Neural progenitor cell (in vitro differentiated cells): ENCODE data around the gene ZBTB7A. TPM values are rescaled to one million over a fixed set of nuclear protein-coding genes. Genes with fewer than 3 reads are reported as not detected.

Source experiments
- DNase-seq: peaks from one replicate; pipeline ENCODE4 v3.0.0-alpha.2; 2016; ENCODE audit warnings: low spot score
- H2AFZ ChIP-seq: fragments of 200-600 bp; sonication (generic); replicated peaks from 2 replicates; pipeline ENCODE4 v1.6.1; 2016; ENCODE audit warnings: antibody characterized with exemption
- H3F3A ChIP-seq: fragments of 200-600 bp; sonication (generic); 2 replicates; pipeline ENCODE4 v1.6.1; 2016; ENCODE audit warnings: antibody characterized with exemption, low read depth
- H3K27ac ChIP-seq: fragments of 200-600 bp; sonication (generic); 2 replicates; pipeline ENCODE4 v1.5.1; 2016; ENCODE audit warnings: mild to moderate bottlenecking
- H3K27me3 ChIP-seq: fragments of 200-600 bp; sonication (generic); 2 replicates; pipeline ENCODE4 v1.6.1; 2016; ENCODE audit warnings: mild to moderate bottlenecking, moderate library complexity
- H3K36me3 ChIP-seq: fragments of 200-600 bp; sonication (generic); 2 replicates; pipeline ENCODE4 v1.5.1; 2016
- H3K4me1 ChIP-seq: fragments of 200-600 bp; sonication (generic); 2 replicates; pipeline ENCODE4 v1.6.1; 2016; ENCODE audit warnings: mixed run types
- H3K4me2 ChIP-seq: fragments of 200-600 bp; sonication (generic); 2 replicates; pipeline ENCODE4 v1.6.1; 2016
- H3K4me3 ChIP-seq: fragments of 200-600 bp; sonication (generic); 2 replicates; pipeline ENCODE4 v1.5.1; 2016
- H3K79me2 ChIP-seq: fragments of 200-600 bp; sonication (generic); 2 replicates; pipeline ENCODE4 v1.6.1; 2016; ENCODE audit warnings: low read depth
- H3K9ac ChIP-seq: fragments of 200-600 bp; sonication (generic); 2 replicates; pipeline ENCODE4 v1.6.1; 2016
- H3K9me3 ChIP-seq: fragments of 200-600 bp; sonication (generic); 2 replicates; pipeline ENCODE4 v1.5.1; 2016; ENCODE audit warnings: low read depth
- H4K20me1 ChIP-seq: fragments of 200-600 bp; sonication (generic); 2 replicates; pipeline ENCODE4 v1.6.1; 2016; ENCODE audit warnings: low read depth
- H3K27ac Mint-ChIP-seq: 3 replicates; pipeline ENCODE4 v1.8.0; 2021; ENCODE audit warnings: mixed read lengths
- H3K27me3 Mint-ChIP-seq: 2 replicates; pipeline ENCODE4 v1.8.0; 2022; ENCODE audit warnings: low read depth, mild to moderate bottlenecking, inconsistent platforms, moderate library complexity, mixed read lengths; ENCODE audit not compliant: insufficient read depth
- H3K36me3 Mint-ChIP-seq: 3 replicates; pipeline ENCODE4 v1.8.0; 2021; ENCODE audit warnings: mixed read lengths
- H3K4me1 Mint-ChIP-seq: 3 replicates; pipeline ENCODE4 v1.8.0; 2021; ENCODE audit warnings: mixed read lengths
- H3K4me3 Mint-ChIP-seq: 3 replicates; pipeline ENCODE4 v1.8.0; 2021; ENCODE audit warnings: mild to moderate bottlenecking, moderate library complexity, mixed read lengths
- H3K9me3 Mint-ChIP-seq: 3 replicates; pipeline ENCODE4 v1.8.0; 2020; ENCODE audit warnings: mixed read lengths
- CTCF ChIP-seq: fragments of 200-600 bp; sonication (generic); IDR thresholded peaks from 2 replicates; pipeline ENCODE4 v1.5.1; 2017; ENCODE audit warnings: antibody characterized with exemption, mild to moderate bottlenecking
- EZH2 ChIP-seq: fragments of 200-600 bp; sonication (generic); IDR thresholded peaks from 2 replicates; pipeline ENCODE4 v1.6.1; 2017; ENCODE audit warnings: antibody characterized with exemption, mild to moderate bottlenecking, moderate library complexity
- EZH2phosphoT487 ChIP-seq: fragments of 200-600 bp; sonication (generic); IDR thresholded peaks from 2 replicates; pipeline ENCODE4 v1.6.1; 2017; ENCODE audit warnings: antibody characterized with exemption
- total RNA-seq: library from RNA; depleted of rRNA; stranded (reverse); fragments of >200 nt; gene quantifications from 2 replicates; pipeline ENCODE4 v1.2.3, GENCODE V29; 2015; ENCODE audit warnings: low replicate concordance

The ZBTB7A gene
- total RNA-seq, 1 donor from 2014 or later, result 4.0 TPM

- Histone ChIP-seq H3K9me3 (no peaks in the 10 kb centered on the region), H3K4me2 (no peak overlapping the region), H3K27ac (no peak overlapping the region), H3K4me1 (no peaks in the 10 kb centered on the region), H2AFZ (no peak overlapping the region), H3K4me3 (no peak overlapping the region), H3K79me2 (peaks cover 87% of the 10 kb centered on the region), H3K36me3 (no peaks in the 10 kb centered on the region), H4K20me1 (peaks cover 77% of the 10 kb centered on the region), H3F3A (no peaks in the 10 kb centered on the region), H3K27me3 (no peaks in the 10 kb centered on the region), H3K9ac (no peak overlapping the region)
- Mint-ChIP-seq H3K27ac (no peak overlapping the region), H3K27me3 (peaks cover 5% of the 10 kb centered on the region), H3K4me1 (peaks cover 2% of the 10 kb centered on the region), H3K9me3 (no peaks in the 10 kb centered on the region), H3K4me3 (no peak overlapping the region), H3K36me3 (peaks cover 4% of the 10 kb centered on the region)
- DNase-seq, result no peak
- TF ChIP-seq EZH2 (no peak), CTCF (no peak), EZH2phosphoT487 (no peak)
These were observed 50.8 kb downstream of the ZBTB7A start for GRCh38 chr19:4015705-4016402.

GRCh38 chr19:4014541-4015491 lies 51.9 kb downstream of the ZBTB7A start:
- Mint-ChIP-seq H3K36me3 (peaks cover 4% of the 10 kb centered on the region), H3K4me3 (no peak overlapping the region), H3K4me1 (peaks cover 5% of the 10 kb centered on the region), H3K9me3 (no peaks in the 10 kb centered on the region), H3K27me3 (peaks cover 5% of the 10 kb centered on the region), H3K27ac (no peak overlapping the region)
- Histone ChIP-seq H3K9ac (no peak overlapping the region), H3F3A (no peaks in the 10 kb centered on the region), H3K4me1 (no peaks in the 10 kb centered on the region), H3K4me2 (no peak overlapping the region), H4K20me1 (peaks cover 81% of the 10 kb centered on the region), H3K9me3 (no peaks in the 10 kb centered on the region), H2AFZ (no peak overlapping the region), H3K79me2 (peaks cover 88% of the 10 kb centered on the region), H3K36me3 (no peaks in the 10 kb centered on the region), H3K27me3 (no peaks in the 10 kb centered on the region), H3K4me3 (no peak overlapping the region), H3K27ac (no peak overlapping the region)
- TF ChIP-seq EZH2 (no peak), EZH2phosphoT487 (no peak)
- DNase-seq, result peak; percentile 10

GRCh38 chr19:4013886-4014540 lies 52.7 kb downstream of the ZBTB7A start:
- Histone ChIP-seq H3K9me3 (no peaks in the 10 kb centered on the region), H3K79me2 (peaks cover 90% of the 10 kb centered on the region), H3K27me3 (no peaks in the 10 kb centered on the region), H3K4me3 (no peak overlapping the region), H3K4me1 (peaks cover 7% of the 10 kb centered on the region), H3K4me2 (no peak overlapping the region), H3K36me3 (no peaks in the 10 kb centered on the region), H2AFZ (no peak overlapping the region), H4K20me1 (peaks cover 83% of the 10 kb centered on the region), H3K27ac (no peak overlapping the region), H3K9ac (no peak overlapping the region), H3F3A (no peaks in the 10 kb centered on the region)
- TF ChIP-seq EZH2phosphoT487 (no peak), EZH2 (no peak), CTCF (no peak)
- peaks cover 5% of the 10 kb centered on the region for H3K27me3 Mint-ChIP-seq
- H3K36me3 Mint-ChIP-seq, result peaks cover 4% of the 10 kb centered on the region
- no peak overlapping the region for H3K4me3 Mint-ChIP-seq
- peaks cover 13% of the 10 kb centered on the region for H3K4me1 Mint-ChIP-seq
- DNase-seq, result no peak
- H3K9me3 Mint-ChIP-seq, result no peaks in the 10 kb centered on the region
- H3K27ac Mint-ChIP-seq, result no peak overlapping the region
